Measurements from ENCODE around the gene NUDT4. TPM values are rescaled to one million over a fixed set of nuclear protein-coding genes. Genes with fewer than 3 reads are reported as not detected.

NUDT4 gene
- total and polyA plus RNA-seq, 9 of the 15 experiments (the other 6 are each of a cell fraction or from before 2014, with no cell fraction given), result 38.1 to 164 (median 99.2) TPM

DNA sequence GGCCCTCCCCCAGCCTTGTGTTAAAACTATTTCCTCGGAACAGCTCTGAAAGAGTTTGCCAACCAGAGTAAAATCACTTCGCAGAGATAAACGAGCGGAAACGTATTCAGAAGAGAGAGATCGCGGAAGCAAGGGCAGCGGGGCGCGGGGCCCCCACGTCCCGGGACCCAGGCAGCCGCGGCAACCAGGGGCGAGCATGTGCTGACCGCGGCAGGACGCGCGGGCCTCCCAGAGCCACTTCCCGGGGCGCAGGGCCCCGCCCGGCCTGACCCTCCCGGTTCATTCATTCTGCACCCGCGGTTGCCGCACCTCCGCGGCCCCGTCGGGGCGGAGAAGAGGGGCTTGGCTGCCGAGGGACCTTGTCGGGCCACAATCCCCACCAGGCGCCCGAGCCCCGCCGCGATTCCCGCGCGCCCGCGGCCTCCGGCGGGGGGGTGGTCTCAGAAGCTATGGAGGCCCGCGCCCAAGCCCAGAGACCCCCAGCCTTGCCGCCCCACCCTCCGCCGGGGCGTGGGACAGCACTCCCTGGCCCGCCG, 63.4 kb downstream of the NUDT4 start (continued):
- TF ChIP-seq MAX (CRISPR knock-in tag; IDR thresholded peaks at IDR 0.05) (peak; percentile 58), ZBTB7A (IDR thresholded peaks at IDR 0.05; ENCODE audit: borderline replicate concordance, control insufficient read depth, low read depth, low read length) (peak; percentile 83; the same call in 1 of the 2 replicates), GATA2 (CRISPR knock-in tag; IDR thresholded peaks at IDR 0.05) (no peak), MCM2 (IDR thresholded peaks at IDR 0.05; ENCODE audit: low read depth) (no peak), NCOA4 (IDR thresholded peaks at IDR 0.05; ENCODE audit: partially characterized antibody) (no peak), FOS (IDR thresholded peaks at IDR 0.05; ENCODE audit: extremely low read depth, insufficient read length) (no peak), EGR1 (conservative IDR thresholded peaks at IDR 0.05) (no peak), CBFA2T2 (conservative IDR thresholded peaks at IDR 0.05) (no peak), TEAD1 (CRISPR knock-in tag; IDR thresholded peaks at IDR 0.05) (no peak), E2F6 (IDR thresholded peaks at IDR 0.05; ENCODE audit: borderline replicate concordance in 1 of 2, extremely low read depth in 1 of 2, insufficient read depth in 1 of 2, insufficient read length in 1 of 2, low read depth in 1 of 2, low read length in 1 of 2, poor library complexity in 1 of 2, severe bottlenecking in 1 of 2) (peak in 1 of 2 experiments; percentile 80), ZKSCAN3 (CRISPR knock-in tag; IDR thresholded peaks at IDR 0.05) (no peak), ILF3 (IDR thresholded peaks at IDR 0.05; ENCODE audit: borderline replicate concordance) (no peak)
- TF ChIP-seq, protein P1, sequence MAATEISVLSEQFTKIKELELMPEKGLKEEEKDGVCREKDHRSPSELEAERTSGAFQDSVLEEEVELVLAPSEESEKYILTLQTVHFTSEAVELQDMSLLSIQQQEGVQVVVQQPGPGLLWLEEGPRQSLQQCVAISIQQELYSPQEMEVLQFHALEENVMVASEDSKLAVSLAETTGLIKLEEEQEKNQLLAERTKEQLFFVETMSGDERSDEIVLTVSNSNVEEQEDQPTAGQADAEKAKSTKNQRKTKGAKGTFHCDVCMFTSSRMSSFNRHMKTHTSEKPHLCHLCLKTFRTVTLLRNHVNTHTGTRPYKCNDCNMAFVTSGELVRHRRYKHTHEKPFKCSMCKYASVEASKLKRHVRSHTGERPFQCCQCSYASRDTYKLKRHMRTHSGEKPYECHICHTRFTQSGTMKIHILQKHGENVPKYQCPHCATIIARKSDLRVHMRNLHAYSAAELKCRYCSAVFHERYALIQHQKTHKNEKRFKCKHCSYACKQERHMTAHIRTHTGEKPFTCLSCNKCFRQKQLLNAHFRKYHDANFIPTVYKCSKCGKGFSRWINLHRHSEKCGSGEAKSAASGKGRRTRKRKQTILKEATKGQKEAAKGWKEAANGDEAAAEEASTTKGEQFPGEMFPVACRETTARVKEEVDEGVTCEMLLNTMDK (IDR thresholded peaks at IDR 0.05; ENCODE audit: borderline replicate concordance, insufficient read depth, low read depth, low read length, poor library complexity, severe bottlenecking), result no peak
- TF ChIP-seq, protein P2, sequence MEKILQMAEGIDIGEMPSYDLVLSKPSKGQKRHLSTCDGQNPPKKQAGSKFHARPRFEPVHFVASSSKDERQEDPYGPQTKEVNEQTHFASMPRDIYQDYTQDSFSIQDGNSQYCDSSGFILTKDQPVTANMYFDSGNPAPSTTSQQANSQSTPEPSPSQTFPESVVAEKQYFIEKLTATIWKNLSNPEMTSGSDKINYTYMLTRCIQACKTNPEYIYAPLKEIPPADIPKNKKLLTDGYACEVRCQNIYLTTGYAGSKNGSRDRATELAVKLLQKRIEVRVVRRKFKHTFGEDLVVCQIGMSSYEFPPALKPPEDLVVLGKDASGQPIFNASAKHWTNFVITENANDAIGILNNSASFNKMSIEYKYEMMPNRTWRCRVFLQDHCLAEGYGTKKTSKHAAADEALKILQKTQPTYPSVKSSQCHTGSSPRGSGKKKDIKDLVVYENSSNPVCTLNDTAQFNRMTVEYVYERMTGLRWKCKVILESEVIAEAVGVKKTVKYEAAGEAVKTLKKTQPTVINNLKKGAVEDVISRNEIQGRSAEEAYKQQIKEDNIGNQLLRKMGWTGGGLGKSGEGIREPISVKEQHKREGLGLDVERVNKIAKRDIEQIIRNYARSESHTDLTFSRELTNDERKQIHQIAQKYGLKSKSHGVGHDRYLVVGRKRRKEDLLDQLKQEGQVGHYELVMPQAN (IDR thresholded peaks at IDR 0.05; ENCODE audit: borderline replicate concordance), result peak; percentile 44; the same call in 1 of the 2 replicates
- TF ChIP-seq, protein P3, sequence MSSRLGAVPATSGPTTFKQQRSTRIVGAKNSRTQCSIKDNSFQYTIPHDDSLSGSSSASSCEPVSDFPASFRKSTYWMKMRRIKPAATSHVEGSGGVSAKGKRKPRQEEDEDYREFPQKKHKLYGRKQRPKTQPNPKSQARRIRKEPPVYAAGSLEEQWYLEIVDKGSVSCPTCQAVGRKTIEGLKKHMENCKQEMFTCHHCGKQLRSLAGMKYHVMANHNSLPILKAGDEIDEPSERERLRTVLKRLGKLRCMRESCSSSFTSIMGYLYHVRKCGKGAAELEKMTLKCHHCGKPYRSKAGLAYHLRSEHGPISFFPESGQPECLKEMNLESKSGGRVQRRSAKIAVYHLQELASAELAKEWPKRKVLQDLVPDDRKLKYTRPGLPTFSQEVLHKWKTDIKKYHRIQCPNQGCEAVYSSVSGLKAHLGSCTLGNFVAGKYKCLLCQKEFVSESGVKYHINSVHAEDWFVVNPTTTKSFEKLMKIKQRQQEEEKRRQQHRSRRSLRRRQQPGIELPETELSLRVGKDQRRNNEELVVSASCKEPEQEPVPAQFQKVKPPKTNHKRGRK (tag; IDR thresholded peaks at IDR 0.05), result no peak
